Measurements from ENCODE around the gene LTF. TPM values are rescaled to one million over a fixed set of nuclear protein-coding genes. Genes with fewer than 3 reads are reported as not detected.

LTF gene
- total RNA-seq (2022; extraction: Qiagen RNA extraction): 0.15 TPM in 1 of 5 replicates, not detected in the others

DNA sequence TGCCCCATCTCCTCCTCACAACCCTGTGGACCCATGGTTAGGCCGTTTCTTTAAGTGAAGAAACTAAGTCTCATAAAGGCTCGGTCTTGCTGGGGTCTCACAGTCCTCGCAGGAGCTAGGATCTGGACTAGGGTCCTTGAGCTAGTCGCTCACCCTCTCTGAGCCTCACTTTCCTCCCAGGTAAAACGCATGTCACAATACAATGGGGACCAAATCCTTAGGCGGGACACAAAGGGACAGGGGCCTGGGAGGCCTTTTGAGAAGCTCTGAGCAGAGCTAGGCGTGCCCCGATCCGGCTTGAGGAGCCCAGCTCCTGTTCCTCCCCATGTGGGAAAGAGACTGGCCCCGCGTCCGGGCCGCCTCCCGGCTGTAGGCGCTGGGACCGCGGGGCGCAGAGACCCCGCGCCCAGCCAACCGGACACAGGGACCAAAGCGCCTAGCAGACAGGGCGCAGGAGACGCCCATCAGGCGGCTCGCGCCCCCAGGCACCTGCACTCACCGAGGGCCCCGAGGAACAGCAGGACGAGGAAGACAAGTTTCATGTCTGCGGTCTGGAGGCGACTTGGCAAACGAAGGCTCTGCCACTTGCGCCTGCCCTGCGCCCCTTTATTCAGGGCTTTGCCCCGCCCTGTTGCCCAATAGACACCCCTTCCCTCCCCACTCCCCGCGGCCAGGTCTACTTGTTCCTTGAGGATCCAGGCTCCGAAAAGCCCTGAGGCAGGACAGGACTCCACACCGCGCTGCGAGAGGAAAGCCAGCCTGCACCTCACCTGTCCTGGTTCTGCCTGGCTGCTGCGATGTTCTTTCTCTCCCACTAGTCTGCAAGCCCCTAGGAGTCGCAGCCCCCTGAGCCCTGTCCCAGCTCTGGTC is at the start of gene LTF:
Gene LTF (minus strand): TSS at position 580 of the 870 bp plus-strand sequence. CDS start 38 bp downstream, at position 542.

DNA sequence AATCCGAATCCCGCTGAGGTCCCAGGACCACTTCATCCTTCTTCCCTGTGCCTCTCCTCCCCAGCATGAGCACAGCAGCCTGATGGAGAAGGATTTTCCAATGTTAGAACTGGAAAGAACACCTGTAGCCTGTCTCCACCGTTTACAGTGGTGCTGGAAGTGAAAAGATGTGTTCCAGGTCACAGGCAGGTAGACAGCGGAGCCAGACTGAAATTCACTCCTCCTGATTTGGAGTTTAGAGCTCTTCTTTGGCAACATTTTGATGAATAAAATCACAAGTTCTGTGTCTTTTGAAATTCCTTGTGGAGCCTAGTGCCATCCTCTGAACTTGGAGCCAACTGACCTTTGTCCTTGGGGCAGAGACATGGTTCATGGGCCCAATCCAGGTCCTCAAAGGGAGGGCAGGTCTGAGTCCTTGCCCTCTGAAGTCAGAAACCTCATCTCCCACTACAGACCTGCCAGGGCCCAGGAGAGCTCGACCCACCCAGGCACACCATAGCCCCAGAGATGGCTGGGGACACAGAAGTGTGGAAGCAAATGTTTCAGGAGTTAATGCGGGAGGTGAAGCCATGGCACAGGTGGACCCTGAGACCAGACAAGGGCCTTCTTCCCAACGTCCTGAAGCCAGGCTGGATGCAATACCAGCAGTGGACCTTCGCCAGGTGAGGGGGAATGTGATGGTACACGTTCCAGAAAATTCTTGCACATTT is 33.0 kb upstream of the LTF start, which contains the start of gene RTP3:
Gene RTP3 (plus strand): TSS at position 421 of the 710 bp plus-strand sequence. CDS start 87 bp downstream, at position 508.

DNA sequence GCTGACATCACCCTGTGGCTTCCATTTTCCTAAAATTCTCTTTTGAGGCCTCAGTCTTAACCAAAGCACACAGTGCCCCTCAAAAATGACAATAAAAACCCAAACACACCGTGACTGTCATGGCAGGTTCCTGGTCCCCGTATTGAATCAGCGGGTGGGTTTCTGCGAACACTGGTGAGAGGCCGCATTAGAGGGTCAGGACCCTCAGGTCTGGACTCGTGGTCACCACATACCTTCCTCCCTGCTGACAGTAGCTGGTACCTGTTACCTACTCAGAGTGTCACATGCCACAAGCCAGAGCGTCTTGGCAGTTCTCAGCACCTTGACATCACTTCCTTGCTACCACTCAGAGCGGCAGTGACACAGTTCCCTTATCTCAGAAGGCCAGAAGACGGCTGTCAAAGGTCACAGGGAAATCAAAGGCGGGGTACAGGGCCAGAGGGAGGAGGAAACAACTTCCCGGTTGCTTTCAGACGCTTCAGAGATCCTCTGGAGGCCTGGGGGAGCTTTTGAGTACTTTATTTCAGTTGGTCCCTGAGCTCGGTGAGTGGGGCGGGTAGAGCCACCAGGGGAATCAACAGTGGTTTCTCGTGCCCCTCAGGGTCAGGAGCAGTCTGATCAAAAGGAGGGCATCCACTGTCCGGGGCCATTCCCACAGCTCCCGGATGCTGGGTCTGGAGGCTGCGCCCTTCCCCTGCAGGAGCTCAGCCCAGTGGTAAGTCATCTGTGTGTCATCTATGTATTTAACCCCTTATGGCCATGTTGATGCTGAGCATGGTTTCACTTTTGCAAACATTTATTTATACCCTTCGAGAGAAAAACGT is 57.7 kb downstream of the LTF start, which contains the start of the genes CCR5AS and CCRL2:
Gene CCR5AS (minus strand): TSS at position 279 of the 824 bp plus-strand sequence.
Gene CCRL2 (plus strand): TSS at position 472 of the 824 bp plus-strand sequence. CDS start 821 bp downstream, outside the sequence.

Other genes starting within 250 kb of the LTF start
- not detected in 5 replicates for gene CCR3, start 222.4 kb downstream of the LTF start, total RNA-seq (2022; extraction: Qiagen RNA extraction)
- not detected in 5 replicates for gene CCR2, start 110.8 kb downstream of the LTF start, total RNA-seq (2022; extraction: Qiagen RNA extraction)
- not detected in 5 replicates for gene CCR5, start 94.0 kb downstream of the LTF start, total RNA-seq (2022; extraction: Qiagen RNA extraction)
- 0.03 to 0.39 TPM (median 0.24 TPM) in 5 replicates for gene CCRL2, start 57.6 kb downstream of the LTF start, total RNA-seq (2022; extraction: Qiagen RNA extraction)
- gene RTP3, start 33.1 kb upstream of the LTF start, total RNA-seq (2022; extraction: Qiagen RNA extraction): not detected in 5 replicates
- gene LRRC2, start 101.4 kb upstream of the LTF start, total RNA-seq (2022; extraction: Qiagen RNA extraction): not detected in 5 replicates
- gene FAM240A, start 147.6 kb upstream of the LTF start, total RNA-seq (2022; extraction: Qiagen RNA extraction): not detected in 5 replicates
- 4.9 to 8.8 TPM (median 8.5 TPM) in 5 replicates for gene ALS2CL, start 228.8 kb upstream of the LTF start, total RNA-seq (2022; extraction: Qiagen RNA extraction)
- gene TMIE, start 236.5 kb upstream of the LTF start, total RNA-seq (2022; extraction: Qiagen RNA extraction): 0.08 to 0.16 TPM (median 0.14 TPM) in 5 replicates